IMR-90 (cell line): Measurements from ENCODE around the gene NFKBIA.

Experiments
- BHLHE40 ChIP-seq: fragments of 150-350 bp; IDR thresholded peaks from 2 replicates; pipeline ENCODE4 v1.6.1; 2016; ENCODE audit warnings: mild to moderate bottlenecking, low read depth, low read length
- CEBPB ChIP-seq: IDR thresholded peaks from 2 replicates; pipeline ENCODE4 v1.6.1; 2012; ENCODE audit warnings: low read depth, low read length, improper control_type of control experiment
- MAZ ChIP-seq: IDR thresholded peaks from 2 replicates; pipeline ENCODE4 v1.6.1; 2012; ENCODE audit warnings: low read depth, mild to moderate bottlenecking, low read length, improper control_type of control experiment, moderate library complexity, borderline replicate concordance
- MXI1 ChIP-seq: IDR thresholded peaks from 2 replicates; pipeline ENCODE4 v1.6.1; 2012; ENCODE audit warnings: low read depth, mild to moderate bottlenecking, low read length, moderate library complexity, borderline replicate concordance
- NFE2L2 ChIP-seq: fragments of 150-350 bp; IDR thresholded peaks from 2 replicates; pipeline ENCODE4 v1.6.1; 2016; ENCODE audit warnings: low read depth, mild to moderate bottlenecking, low read length
- POLR2A ChIP-seq: IDR thresholded peaks from 2 replicates; pipeline ENCODE4 v1.6.1; 2012; ENCODE audit warnings: mild to moderate bottlenecking, low read depth, low read length
- RAD21 ChIP-seq: IDR thresholded peaks from 2 replicates; pipeline ENCODE4 v1.6.1; 2012; ENCODE audit warnings: low read length, improper control_type of control experiment
- RCOR1 ChIP-seq: IDR thresholded peaks from 2 replicates; pipeline ENCODE4 v1.6.1; 2012; ENCODE audit warnings: mild to moderate bottlenecking, low read length, improper control_type of control experiment; ENCODE audit not compliant: insufficient replicate concordance
- SMC3 ChIP-seq: fragments of 150-350 bp; IDR thresholded peaks from 2 replicates; pipeline ENCODE4 v1.6.1; 2016; ENCODE audit warnings: low read depth, mild to moderate bottlenecking, antibody characterized with exemption, low read length, moderate library complexity
- USF2 ChIP-seq: fragments of 150-350 bp; IDR thresholded peaks from 2 replicates; pipeline ENCODE4 v1.6.1; 2017; ENCODE audit warnings: mild to moderate bottlenecking, antibody characterized with exemption, low read length, low read depth
- TF ChIP-seq, protein P1 (sequence below): conservative IDR thresholded peaks from 2 replicates; pipeline ENCODE4 v1.5.1; 2012; ENCODE audit warnings: mild to moderate bottlenecking, low read depth, low read length, improper control_type of control experiment
- TF ChIP-seq, protein P2 (sequence below): fragments of 150-350 bp; IDR thresholded peaks from 2 replicates; pipeline ENCODE4 v1.6.1; 2016; ENCODE audit warnings: low read depth, mild to moderate bottlenecking, low read length, moderate library complexity, borderline replicate concordance

DNA sequence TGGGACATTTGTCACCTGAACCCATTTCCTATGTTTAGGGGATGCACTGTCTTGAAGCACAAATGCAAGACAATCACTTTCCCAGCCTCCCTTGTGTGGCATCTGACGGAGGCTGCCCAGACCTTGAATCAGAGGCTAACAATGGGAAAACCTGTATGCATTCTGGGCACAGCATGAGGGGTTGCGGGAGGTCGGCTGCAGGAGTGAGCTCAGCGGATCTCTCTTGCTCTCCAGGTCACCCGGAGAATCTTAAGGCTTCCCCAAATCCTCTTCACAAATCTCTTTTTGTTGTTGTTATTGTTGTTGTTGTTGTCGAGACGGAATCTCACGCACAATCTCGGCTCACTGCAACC lies 15.3 kb downstream of the NFKBIA start:
- TF ChIP-seq SMC3 (no peak), BHLHE40 (no peak), MXI1 (no peak), POLR2A (no peak), RAD21 (no peak), RCOR1 (no peak), CEBPB (no peak), MAZ (no peak), NFE2L2 (no peak), USF2 (no peak)
- TF ChIP-seq, protein P1, sequence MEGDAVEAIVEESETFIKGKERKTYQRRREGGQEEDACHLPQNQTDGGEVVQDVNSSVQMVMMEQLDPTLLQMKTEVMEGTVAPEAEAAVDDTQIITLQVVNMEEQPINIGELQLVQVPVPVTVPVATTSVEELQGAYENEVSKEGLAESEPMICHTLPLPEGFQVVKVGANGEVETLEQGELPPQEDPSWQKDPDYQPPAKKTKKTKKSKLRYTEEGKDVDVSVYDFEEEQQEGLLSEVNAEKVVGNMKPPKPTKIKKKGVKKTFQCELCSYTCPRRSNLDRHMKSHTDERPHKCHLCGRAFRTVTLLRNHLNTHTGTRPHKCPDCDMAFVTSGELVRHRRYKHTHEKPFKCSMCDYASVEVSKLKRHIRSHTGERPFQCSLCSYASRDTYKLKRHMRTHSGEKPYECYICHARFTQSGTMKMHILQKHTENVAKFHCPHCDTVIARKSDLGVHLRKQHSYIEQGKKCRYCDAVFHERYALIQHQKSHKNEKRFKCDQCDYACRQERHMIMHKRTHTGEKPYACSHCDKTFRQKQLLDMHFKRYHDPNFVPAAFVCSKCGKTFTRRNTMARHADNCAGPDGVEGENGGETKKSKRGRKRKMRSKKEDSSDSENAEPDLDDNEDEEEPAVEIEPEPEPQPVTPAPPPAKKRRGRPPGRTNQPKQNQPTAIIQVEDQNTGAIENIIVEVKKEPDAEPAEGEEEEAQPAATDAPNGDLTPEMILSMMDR: no peak
- TF ChIP-seq, protein P2, sequence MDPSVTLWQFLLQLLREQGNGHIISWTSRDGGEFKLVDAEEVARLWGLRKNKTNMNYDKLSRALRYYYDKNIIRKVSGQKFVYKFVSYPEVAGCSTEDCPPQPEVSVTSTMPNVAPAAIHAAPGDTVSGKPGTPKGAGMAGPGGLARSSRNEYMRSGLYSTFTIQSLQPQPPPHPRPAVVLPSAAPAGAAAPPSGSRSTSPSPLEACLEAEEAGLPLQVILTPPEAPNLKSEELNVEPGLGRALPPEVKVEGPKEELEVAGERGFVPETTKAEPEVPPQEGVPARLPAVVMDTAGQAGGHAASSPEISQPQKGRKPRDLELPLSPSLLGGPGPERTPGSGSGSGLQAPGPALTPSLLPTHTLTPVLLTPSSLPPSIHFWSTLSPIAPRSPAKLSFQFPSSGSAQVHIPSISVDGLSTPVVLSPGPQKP: no peak
